GM18519 (cell line): Measurements from ENCODE around the gene ADGRL2.

ENCODE experiments used
- ATAC-seq: cut with Tn5 transposase; IDR thresholded peaks from one replicate; pipeline ENCODE4 v1.9.1; 2021; ENCODE audit warnings: mild to moderate bottlenecking, moderate library complexity; ENCODE audit not compliant: unreplicated experiment, low FRiP score

Gene ADGRL2

GRCh38 chr1:81889166-81889565 is 88.4 kb downstream of the ADGRL2 start:
- ATAC-seq: no peak

GRCh38 chr1:81894867-81895266 is 94.1 kb downstream of the ADGRL2 start:
- no peak for ATAC-seq

- ATAC-seq: no peak
These were observed 98.6 kb downstream of the ADGRL2 start for GRCh38 chr1:81899214-81899821.

GRCh38 chr1:81907575-81907974 is 106.8 kb downstream of the ADGRL2 start:
- no peak for ATAC-seq

- no peak for ATAC-seq
These were observed 111.6 kb downstream of the ADGRL2 start for GRCh38 chr1:81912383-81912782.

- ATAC-seq: no peak
These were observed 115.2 kb downstream of the ADGRL2 start for GRCh38 chr1:81915937-81916336.

GRCh38 chr1:81920245-81920740 is 119.6 kb downstream of the ADGRL2 start:
- ATAC-seq: no peak

- no peak for ATAC-seq
These were observed 120.2 kb downstream of the ADGRL2 start for GRCh38 chr1:81920886-81921285.

- ATAC-seq: no peak
These were observed 120.6 kb downstream of the ADGRL2 start for GRCh38 chr1:81921344-81921743.

- no peak for ATAC-seq
These were observed 121.2 kb downstream of the ADGRL2 start for GRCh38 chr1:81921851-81922462.

- no peak for ATAC-seq
These were observed 122.2 kb downstream of the ADGRL2 start for GRCh38 chr1:81922955-81923354.

- no peak for ATAC-seq
These were observed 128.4 kb downstream of the ADGRL2 start for GRCh38 chr1:81929106-81929505.

- no peak for ATAC-seq
These were observed 136.1 kb downstream of the ADGRL2 start for GRCh38 chr1:81936853-81937252.

- no peak for ATAC-seq
These were observed 137.2 kb downstream of the ADGRL2 start for GRCh38 chr1:81937791-81938450.

GRCh38 chr1:81948495-81948894 is 147.8 kb downstream of the ADGRL2 start:
- ATAC-seq: no peak

GRCh38 chr1:81949421-81949820 is 148.7 kb downstream of the ADGRL2 start:
- ATAC-seq: no peak

- ATAC-seq: no peak
These were observed 149.3 kb downstream of the ADGRL2 start for GRCh38 chr1:81950037-81950436.

- ATAC-seq: no peak
These were observed 150.0 kb downstream of the ADGRL2 start for GRCh38 chr1:81950591-81951244.

- ATAC-seq: no peak
These were observed 153.8 kb downstream of the ADGRL2 start for GRCh38 chr1:81954534-81955020.

GRCh38 chr1:81967951-81968350 is 167.2 kb downstream of the ADGRL2 start:
- ATAC-seq: no peak

- no peak for ATAC-seq
These were observed 169.7 kb downstream of the ADGRL2 start for GRCh38 chr1:81970416-81970815.
